ENCODE results near the gene CCDC121.

The CCDC121 gene

DNA sequence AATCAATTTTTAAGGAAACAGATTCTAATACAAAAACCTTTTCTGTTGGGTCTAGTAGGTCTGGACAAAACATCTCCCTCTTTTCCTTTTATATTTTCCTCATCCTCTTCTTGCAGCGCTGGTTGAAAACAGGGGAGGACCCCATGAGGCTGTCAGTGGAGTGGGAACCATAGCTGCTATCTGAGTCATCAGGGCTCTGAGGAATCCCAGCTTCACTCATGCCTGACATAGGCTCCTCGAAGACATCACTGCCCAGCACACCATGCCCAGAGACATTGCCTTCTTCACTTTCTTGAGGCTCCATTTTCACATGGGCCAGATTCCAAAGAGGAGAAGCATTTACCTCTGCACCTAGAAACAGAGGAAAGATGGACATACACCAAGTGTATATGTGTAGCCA is 24.6 kb upstream of the CCDC121 start:
- H3K9ac ChIP-seq (ENCODE audit: low read depth, low read length): no peak overlapping the region
- peaks cover 90% of the 10 kb centered on the region for H3K36me3 ChIP-seq (ENCODE audit: control insufficient read depth, insufficient read depth, low read length)
- H3K4me1 ChIP-seq (ENCODE audit: control insufficient read depth, insufficient read depth, low read length): peaks cover 9% of the 10 kb centered on the region
- no peaks in the 10 kb centered on the region for H3K9me3 ChIP-seq (ENCODE audit: control insufficient read depth, insufficient read depth, low read length)
- H3K27ac ChIP-seq (ENCODE audit: low read depth, low read length): no peak overlapping the region
- H3K4me3 ChIP-seq (ENCODE audit: low read depth, low read length): no peak overlapping the region
- no peaks in the 10 kb centered on the region for H3K27me3 ChIP-seq (ENCODE audit: control insufficient read depth, insufficient read depth, low read length)

DNA sequence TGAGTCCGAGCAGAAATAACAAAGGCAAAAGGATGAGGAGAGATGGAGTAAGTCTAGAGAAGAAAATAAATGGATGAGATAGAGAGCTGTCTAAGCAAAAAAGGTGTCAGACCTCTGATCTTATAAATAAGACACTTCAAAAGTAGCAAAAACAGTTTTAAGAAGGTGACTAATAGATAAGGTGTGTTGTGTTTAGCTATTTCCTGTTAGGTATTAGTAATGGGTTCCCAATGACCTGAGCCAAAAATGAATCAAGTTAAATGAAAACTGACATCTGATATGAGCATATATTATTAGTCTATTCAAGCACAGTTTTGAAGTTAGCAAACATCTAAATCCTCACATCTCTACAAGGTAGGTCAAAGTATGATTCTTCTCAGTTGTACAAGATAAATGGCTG is 24.0 kb upstream of the CCDC121 start:
- H3K36me3 ChIP-seq (ENCODE audit: control insufficient read depth, insufficient read depth, low read length): peaks cover 90% of the 10 kb centered on the region
- H3K4me3 ChIP-seq (ENCODE audit: low read depth, low read length): no peak overlapping the region
- no peak overlapping the region for H3K27ac ChIP-seq (ENCODE audit: low read depth, low read length)
- no peaks in the 10 kb centered on the region for H3K27me3 ChIP-seq (ENCODE audit: control insufficient read depth, insufficient read depth, low read length)
- no peaks in the 10 kb centered on the region for H3K9me3 ChIP-seq (ENCODE audit: control insufficient read depth, insufficient read depth, low read length)
- no peak overlapping the region for H3K9ac ChIP-seq (ENCODE audit: low read depth, low read length)
- peaks cover 9% of the 10 kb centered on the region for H3K4me1 ChIP-seq (ENCODE audit: control insufficient read depth, insufficient read depth, low read length)

DNA sequence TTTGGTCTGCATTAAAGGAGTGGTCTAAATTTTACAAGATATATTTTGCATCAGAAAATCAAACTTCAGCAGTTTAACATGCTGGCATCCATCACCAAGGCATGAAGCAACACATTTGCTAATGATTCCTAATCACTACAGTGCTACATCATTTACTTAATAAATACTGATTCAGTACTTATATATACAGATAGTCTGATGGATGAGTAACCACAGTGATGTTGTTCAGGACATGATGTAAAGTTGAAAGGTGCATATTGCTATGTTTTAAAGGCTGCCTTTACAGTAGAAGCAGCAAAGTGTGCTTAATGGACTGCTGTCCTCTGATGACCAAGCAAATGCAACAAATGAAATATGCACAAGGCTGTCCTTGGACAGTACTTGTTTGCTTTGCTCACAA is 23.5 kb upstream of the CCDC121 start:
- H3K9me3 ChIP-seq (ENCODE audit: control insufficient read depth, insufficient read depth, low read length): no peaks in the 10 kb centered on the region
- no peak overlapping the region for H3K9ac ChIP-seq (ENCODE audit: low read depth, low read length)
- no peak overlapping the region for H3K27ac ChIP-seq (ENCODE audit: low read depth, low read length)
- H3K4me1 ChIP-seq (ENCODE audit: control insufficient read depth, insufficient read depth, low read length): peaks cover 9% of the 10 kb centered on the region
- H3K4me3 ChIP-seq (ENCODE audit: low read depth, low read length): no peak overlapping the region
- H3K27me3 ChIP-seq (ENCODE audit: control insufficient read depth, insufficient read depth, low read length): no peaks in the 10 kb centered on the region
- H3K36me3 ChIP-seq (ENCODE audit: control insufficient read depth, insufficient read depth, low read length): peaks cover 90% of the 10 kb centered on the region

- peaks cover 89% of the 10 kb centered on the region for H3K36me3 ChIP-seq (ENCODE audit: control insufficient read depth, insufficient read depth, low read length)
- H3K27me3 ChIP-seq (ENCODE audit: control insufficient read depth, insufficient read depth, low read length): no peaks in the 10 kb centered on the region
- peaks cover 9% of the 10 kb centered on the region for H3K4me1 ChIP-seq (ENCODE audit: control insufficient read depth, insufficient read depth, low read length)
- H3K9me3 ChIP-seq (ENCODE audit: control insufficient read depth, insufficient read depth, low read length): no peaks in the 10 kb centered on the region
- H3K27ac ChIP-seq (ENCODE audit: low read depth, low read length): no peak overlapping the region
- no peak overlapping the region for H3K9ac ChIP-seq (ENCODE audit: low read depth, low read length)
- H3K4me3 ChIP-seq (ENCODE audit: low read depth, low read length): no peak overlapping the region
These were observed 22.2 kb upstream of the CCDC121 start for GRCh38 chr2:27651056-27651455.

DNA sequence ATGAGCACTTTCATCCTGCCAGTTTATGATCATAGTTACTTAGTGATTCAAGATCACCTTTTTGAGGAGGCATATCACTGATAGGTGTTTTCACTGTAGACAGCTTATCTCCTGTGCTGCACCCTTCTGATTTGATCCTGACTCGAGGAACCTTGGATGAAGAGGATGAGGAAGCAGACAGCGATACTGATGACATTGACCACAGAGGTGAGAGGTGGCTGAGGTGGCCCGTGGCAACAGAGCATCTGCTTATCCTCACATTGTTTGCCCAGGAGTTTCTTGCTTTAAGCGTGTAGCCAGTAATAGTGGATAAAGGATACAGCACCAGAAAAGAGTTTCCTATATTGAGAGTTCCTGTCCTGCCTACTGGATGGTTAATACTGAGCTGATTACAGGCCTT is 18.9 kb upstream of the CCDC121 start:
- H3K9ac ChIP-seq (ENCODE audit: low read depth, low read length): no peak overlapping the region
- peaks cover 85% of the 10 kb centered on the region for H3K36me3 ChIP-seq (ENCODE audit: control insufficient read depth, insufficient read depth, low read length)
- H3K4me3 ChIP-seq (ENCODE audit: low read depth, low read length): no peak overlapping the region
- H3K27ac ChIP-seq (ENCODE audit: low read depth, low read length): no peak overlapping the region
- no peaks in the 10 kb centered on the region for H3K4me1 ChIP-seq (ENCODE audit: control insufficient read depth, insufficient read depth, low read length)
- H3K27me3 ChIP-seq (ENCODE audit: control insufficient read depth, insufficient read depth, low read length): no peaks in the 10 kb centered on the region
- no peaks in the 10 kb centered on the region for H3K9me3 ChIP-seq (ENCODE audit: control insufficient read depth, insufficient read depth, low read length)

- Histone ChIP-seq H3K4me1 (ENCODE audit: control insufficient read depth, insufficient read depth, low read length) (no peaks in the 10 kb centered on the region), H3K36me3 (ENCODE audit: control insufficient read depth, insufficient read depth, low read length) (peaks cover 83% of the 10 kb centered on the region), H3K4me3 (ENCODE audit: low read depth, low read length) (no peak overlapping the region), H3K9me3 (ENCODE audit: control insufficient read depth, insufficient read depth, low read length) (no peaks in the 10 kb centered on the region), H3K27ac (ENCODE audit: low read depth, low read length) (no peak overlapping the region), H3K9ac (ENCODE audit: low read depth, low read length) (no peak overlapping the region), H3K27me3 (ENCODE audit: control insufficient read depth, insufficient read depth, low read length) (no peaks in the 10 kb centered on the region)
These were observed 18.5 kb upstream of the CCDC121 start for GRCh38 chr2:27647289-27647688.

GRCh38 chr2:27645197-27645596 is 16.4 kb upstream of the CCDC121 start:
- Histone ChIP-seq H3K9ac (ENCODE audit: low read depth, low read length) (no peak overlapping the region), H3K9me3 (ENCODE audit: control insufficient read depth, insufficient read depth, low read length) (no peaks in the 10 kb centered on the region), H3K27ac (ENCODE audit: low read depth, low read length) (no peak overlapping the region), H3K27me3 (ENCODE audit: control insufficient read depth, insufficient read depth, low read length) (no peaks in the 10 kb centered on the region), H3K36me3 (ENCODE audit: control insufficient read depth, insufficient read depth, low read length) (peaks cover 85% of the 10 kb centered on the region), H3K4me1 (ENCODE audit: control insufficient read depth, insufficient read depth, low read length) (no peaks in the 10 kb centered on the region), H3K4me3 (ENCODE audit: low read depth, low read length) (no peak overlapping the region)

GRCh38 chr2:27640722-27641245 is 12.0 kb upstream of the CCDC121 start:
- H3K9ac ChIP-seq (ENCODE audit: low read depth, low read length): no peak overlapping the region
- no peak overlapping the region for H3K27ac ChIP-seq (ENCODE audit: low read depth, low read length)
- no peak overlapping the region for H3K4me3 ChIP-seq (ENCODE audit: low read depth, low read length)
- H3K9me3 ChIP-seq (ENCODE audit: control insufficient read depth, insufficient read depth, low read length): no peaks in the 10 kb centered on the region
- peaks cover 92% of the 10 kb centered on the region for H3K36me3 ChIP-seq (ENCODE audit: control insufficient read depth, insufficient read depth, low read length)
- no peaks in the 10 kb centered on the region for H3K27me3 ChIP-seq (ENCODE audit: control insufficient read depth, insufficient read depth, low read length)
- no peaks in the 10 kb centered on the region for H3K4me1 ChIP-seq (ENCODE audit: control insufficient read depth, insufficient read depth, low read length)

DNA sequence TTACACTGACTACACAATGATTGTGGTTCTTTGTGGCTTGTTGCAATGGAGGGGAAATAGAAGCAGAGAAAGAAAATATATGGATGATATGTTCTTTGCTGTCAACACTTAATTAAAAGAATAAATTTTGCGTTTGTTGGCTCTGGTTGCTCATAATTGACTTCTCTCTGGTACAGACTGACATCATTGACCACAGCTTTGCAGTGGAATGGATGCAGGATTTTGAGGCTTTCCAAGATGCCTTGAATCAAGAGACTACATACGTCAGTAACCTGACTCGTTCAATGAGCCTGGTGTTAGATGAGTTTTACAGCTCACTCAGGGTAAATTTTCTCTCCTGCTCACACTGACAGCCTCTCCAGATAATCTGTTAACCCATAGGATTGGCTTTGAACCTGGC is 9.9 kb upstream of the CCDC121 start:
- Histone ChIP-seq H3K27ac (ENCODE audit: low read depth, low read length) (no peak overlapping the region), H3K36me3 (ENCODE audit: control insufficient read depth, insufficient read depth, low read length) (peaks cover 97% of the 10 kb centered on the region), H3K4me1 (ENCODE audit: control insufficient read depth, insufficient read depth, low read length) (no peaks in the 10 kb centered on the region), H3K9me3 (ENCODE audit: control insufficient read depth, insufficient read depth, low read length) (no peaks in the 10 kb centered on the region), H3K27me3 (ENCODE audit: control insufficient read depth, insufficient read depth, low read length) (no peaks in the 10 kb centered on the region), H3K9ac (ENCODE audit: low read depth, low read length) (no peak overlapping the region), H3K4me3 (ENCODE audit: low read depth, low read length) (no peak overlapping the region)

GRCh38 chr2:27638037-27638637 is 9.3 kb upstream of the CCDC121 start:
- peaks cover 95% of the 10 kb centered on the region for H3K36me3 ChIP-seq (ENCODE audit: control insufficient read depth, insufficient read depth, low read length)
- H3K27ac ChIP-seq (ENCODE audit: low read depth, low read length): no peak overlapping the region
- no peaks in the 10 kb centered on the region for H3K9me3 ChIP-seq (ENCODE audit: control insufficient read depth, insufficient read depth, low read length)
- no peak overlapping the region for H3K4me3 ChIP-seq (ENCODE audit: low read depth, low read length)
- no peak overlapping the region for H3K9ac ChIP-seq (ENCODE audit: low read depth, low read length)
- no peaks in the 10 kb centered on the region for H3K4me1 ChIP-seq (ENCODE audit: control insufficient read depth, insufficient read depth, low read length)
- no peaks in the 10 kb centered on the region for H3K27me3 ChIP-seq (ENCODE audit: control insufficient read depth, insufficient read depth, low read length)

GRCh38 chr2:27636766-27637165 is 8.0 kb upstream of the CCDC121 start:
- Histone ChIP-seq H3K9ac (ENCODE audit: low read depth, low read length) (no peak overlapping the region), H3K27ac (ENCODE audit: low read depth, low read length) (no peak overlapping the region), H3K9me3 (ENCODE audit: control insufficient read depth, insufficient read depth, low read length) (no peaks in the 10 kb centered on the region), H3K36me3 (ENCODE audit: control insufficient read depth, insufficient read depth, low read length) (peaks cover 98% of the 10 kb centered on the region), H3K4me3 (ENCODE audit: low read depth, low read length) (no peak overlapping the region), H3K4me1 (ENCODE audit: control insufficient read depth, insufficient read depth, low read length) (no peaks in the 10 kb centered on the region), H3K27me3 (ENCODE audit: control insufficient read depth, insufficient read depth, low read length) (no peaks in the 10 kb centered on the region)
